Measurements from ENCODE around the gene LGI4. TPM values are rescaled to one million over a fixed set of nuclear protein-coding genes. Genes with fewer than 3 reads are reported as not detected.

Gene LGI4
- total RNA-seq, 1 donor from 2014 or later: 0.20 TPM

GRCh38 chr19:35138305-35138892 lies 3.5 kb upstream of the LGI4 start, which contains the start of gene FXYD1:
Gene FXYD1, plus strand, starts transcription at chr19:35138824. Its CDS starts 1,256 bp downstream, at chr19:35140080.
- peaks cover 10% of the 10 kb centered on the region for H3K4me1 Mint-ChIP-seq (ENCODE audit: low read depth, unreplicated experiment)

GRCh38 chr19:35136977-35137702 lies 2.3 kb upstream of the LGI4 start:
- Histone ChIP-seq H3K27ac (ENCODE audit: low read depth, low read length) (no peak overlapping the region), H3K4me3 (ENCODE audit: insufficient read depth, low read depth, low read length) (no peak overlapping the region), H3K9me3 (ENCODE audit: insufficient read depth, low read depth, low read length) (no peaks in the 10 kb centered on the region), H3K79me2 (ENCODE audit: insufficient read depth, low read length) (no peaks in the 10 kb centered on the region), H4K20me1 (ENCODE audit: insufficient read depth, low read length) (no peaks in the 10 kb centered on the region), H3K4me1 (ENCODE audit: insufficient read depth, low read length) (peaks cover 4% of the 10 kb centered on the region), H3K9ac (ENCODE audit: low read length) (no peak overlapping the region), H2AFZ (ENCODE audit: low read depth, low read length) (no peak overlapping the region), H3K27me3 (ENCODE audit: insufficient read depth, low read length) (peaks cover 10% of the 10 kb centered on the region), H3K4me2 (ENCODE audit: low read length) (no peak overlapping the region), H3K36me3 (ENCODE audit: insufficient read depth, low read length) (no peaks in the 10 kb centered on the region)
- H3K36me3 Mint-ChIP-seq (ENCODE audit: low read depth, unreplicated experiment): no peaks in the 10 kb centered on the region
- TF ChIP-seq EZH2 (IDR thresholded peaks at IDR 0.05; ENCODE audit: insufficient read depth, low read length) (no peak), CTCF (IDR thresholded peaks at IDR 0.05; ENCODE audit: insufficient read depth, low read depth, low read length) (no peak)
- H3K4me1 Mint-ChIP-seq (ENCODE audit: low read depth, unreplicated experiment): peaks cover 10% of the 10 kb centered on the region
- no peak for FAIRE-seq
- peaks cover 8% of the 10 kb centered on the region for H3K9me3 Mint-ChIP-seq (ENCODE audit: unreplicated experiment)
- no peak overlapping the region for H3K27ac Mint-ChIP-seq (ENCODE audit: unreplicated experiment)
- peaks cover 28% of the 10 kb centered on the region for H3K27me3 Mint-ChIP-seq (ENCODE audit: low read depth, unreplicated experiment)
- no peak overlapping the region for H3K4me3 Mint-ChIP-seq (ENCODE audit: unreplicated experiment)
- no peak for DNase-seq (ENCODE audit: low read depth)

More at GRCh38 chr19:35138305-35138892, 3.5 kb upstream of the LGI4 start, which contains the start of gene FXYD1:
- Mint-ChIP-seq H3K4me3 (ENCODE audit: unreplicated experiment) (no peak within 1 kb of the TSS), H3K36me3 (ENCODE audit: low read depth, unreplicated experiment) (no peaks in the 10 kb centered on the region), H3K27ac (ENCODE audit: unreplicated experiment) (peak within 1 kb of the TSS; percentile 8), H3K9me3 (ENCODE audit: unreplicated experiment) (no peaks in the 10 kb centered on the region), H3K27me3 (ENCODE audit: low read depth, unreplicated experiment) (peaks cover 28% of the 10 kb centered on the region)
- Histone ChIP-seq H3K4me2 (ENCODE audit: low read length) (peak within 1 kb of the TSS; percentile 26), H3K79me2 (ENCODE audit: insufficient read depth, low read length) (no peaks in the 10 kb centered on the region), H3K27ac (ENCODE audit: low read depth, low read length) (no peak within 1 kb of the TSS), H2AFZ (ENCODE audit: low read depth, low read length) (peak within 1 kb of the TSS; percentile 52), H3K4me3 (ENCODE audit: insufficient read depth, low read depth, low read length) (no peak within 1 kb of the TSS), H3K27me3 (ENCODE audit: insufficient read depth, low read length) (peaks cover 15% of the 10 kb centered on the region), H3K9me3 (ENCODE audit: insufficient read depth, low read depth, low read length) (no peaks in the 10 kb centered on the region), H3K9ac (ENCODE audit: low read length) (peak within 1 kb of the TSS; percentile 14), H3K4me1 (ENCODE audit: insufficient read depth, low read length) (peaks cover 4% of the 10 kb centered on the region), H3K36me3 (ENCODE audit: insufficient read depth, low read length) (no peaks in the 10 kb centered on the region), H4K20me1 (ENCODE audit: insufficient read depth, low read length) (no peaks in the 10 kb centered on the region)
- TF ChIP-seq EZH2 (IDR thresholded peaks at IDR 0.05; ENCODE audit: insufficient read depth, low read length) (no peak), CTCF (IDR thresholded peaks at IDR 0.05; ENCODE audit: insufficient read depth, low read depth, low read length) (no peak)
- FAIRE-seq (no peak), DNase-seq (ENCODE audit: low read depth) (no peak)
